Calu3 (cell line): ENCODE data around the gene ROBO2. TPM values are rescaled to one million over a fixed set of nuclear protein-coding genes. Genes with fewer than 3 reads are reported as not detected.
A peak's percentile ranks its signal among the peaks of the same experiment; 100 is the strongest.

ENCODE experiments used
- BruUV-seq: library from RNA; stranded (reverse); fragments of 400-500 nt; replicated peaks from 2 replicates; lab custom pipeline; 2021; lab: Mats Ljungman, UMichigan
- CTCF ChIA-PET: fragments of 300-600 bp; sonication (Branson Sonifier 250); formaldehyde crosslinking; loops from one replicate; lab custom pipeline; 2022; ENCODE audit warnings: antibody characterized with exemption; lab: Charles Lee
- DNase-seq: peaks from one replicate; pipeline ENCODE4 v3.0.0; 2022
- H3K27ac Mint-ChIP-seq: one replicate; pipeline ENCODE4 v1.8.0; 2022; ENCODE audit warnings: mixed read lengths; ENCODE audit not compliant: unreplicated experiment
- H3K27me3 Mint-ChIP-seq: one replicate; pipeline ENCODE4 v1.8.0; 2022; ENCODE audit warnings: mixed read lengths; ENCODE audit not compliant: unreplicated experiment
- H3K36me3 Mint-ChIP-seq: one replicate; pipeline ENCODE4 v1.8.0; 2022; ENCODE audit warnings: mild to moderate bottlenecking, moderate library complexity, mixed read lengths; ENCODE audit not compliant: insufficient read depth, unreplicated experiment
- H3K4me1 Mint-ChIP-seq: one replicate; pipeline ENCODE4 v1.8.0; 2022; ENCODE audit warnings: mild to moderate bottlenecking, low read depth, mixed read lengths; ENCODE audit not compliant: unreplicated experiment
- H3K4me3 Mint-ChIP-seq: one replicate; pipeline ENCODE4 v1.8.0; 2022; ENCODE audit warnings: mild to moderate bottlenecking, low read depth, moderate library complexity, mixed read lengths; ENCODE audit not compliant: unreplicated experiment
- H3K9me3 Mint-ChIP-seq: one replicate; pipeline ENCODE4 v1.8.0; 2022; ENCODE audit warnings: low read depth, mixed read lengths; ENCODE audit not compliant: unreplicated experiment
- intact Hi-C: fragments of 100-400 bp; cut with micrococcal nuclease; formaldehyde crosslinking; loops from one replicate; pipeline ENCODE4 v1.10.0; 2022; ENCODE audit not compliant: unreplicated experiment
- total RNA-seq: library from RNA; stranded (reverse); gene quantifications from 2 replicates; pipeline ENCODE4 v1.2.3, GENCODE V29; 2022
- TF ChIP-seq, protein P1 (sequence below): fragments of 200-600 bp; IDR thresholded peaks from one replicate; pipeline ENCODE4 v1.8.0; 2022; ENCODE audit warnings: antibody characterized with exemption; ENCODE audit not compliant: unreplicated experiment

Gene ROBO2
- total RNA-seq, 1 experiment from 2014 or later = not detected

DNA sequence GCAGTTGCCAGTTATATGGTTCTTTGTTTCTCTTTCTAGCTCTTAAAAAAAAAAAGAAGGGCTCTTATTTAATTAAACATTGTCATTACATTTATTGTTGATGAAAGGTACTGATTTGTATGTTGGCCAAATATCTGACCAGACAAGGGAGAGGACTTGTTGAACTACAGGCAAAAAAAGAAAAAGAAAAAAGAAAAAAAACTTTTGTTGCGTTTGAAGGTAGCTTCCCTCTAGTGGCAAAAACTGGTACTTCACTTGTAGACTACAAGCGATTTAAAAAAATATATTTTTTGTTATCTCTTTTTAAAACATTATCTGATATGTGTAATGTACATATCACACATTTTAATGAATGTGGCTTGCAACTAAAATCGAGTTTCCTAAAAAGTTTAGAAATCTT lies 280.6 kb downstream of the ROBO2 start:
- no peaks in the 10 kb centered on the region for H3K36me3 Mint-ChIP-seq
- no peak overlapping the region for H3K27ac Mint-ChIP-seq
- no peaks in the 10 kb centered on the region for H3K27me3 Mint-ChIP-seq
- DNase-seq = no peak
- no TSS peak for BruUV-seq
- TF ChIP-seq, protein P1, sequence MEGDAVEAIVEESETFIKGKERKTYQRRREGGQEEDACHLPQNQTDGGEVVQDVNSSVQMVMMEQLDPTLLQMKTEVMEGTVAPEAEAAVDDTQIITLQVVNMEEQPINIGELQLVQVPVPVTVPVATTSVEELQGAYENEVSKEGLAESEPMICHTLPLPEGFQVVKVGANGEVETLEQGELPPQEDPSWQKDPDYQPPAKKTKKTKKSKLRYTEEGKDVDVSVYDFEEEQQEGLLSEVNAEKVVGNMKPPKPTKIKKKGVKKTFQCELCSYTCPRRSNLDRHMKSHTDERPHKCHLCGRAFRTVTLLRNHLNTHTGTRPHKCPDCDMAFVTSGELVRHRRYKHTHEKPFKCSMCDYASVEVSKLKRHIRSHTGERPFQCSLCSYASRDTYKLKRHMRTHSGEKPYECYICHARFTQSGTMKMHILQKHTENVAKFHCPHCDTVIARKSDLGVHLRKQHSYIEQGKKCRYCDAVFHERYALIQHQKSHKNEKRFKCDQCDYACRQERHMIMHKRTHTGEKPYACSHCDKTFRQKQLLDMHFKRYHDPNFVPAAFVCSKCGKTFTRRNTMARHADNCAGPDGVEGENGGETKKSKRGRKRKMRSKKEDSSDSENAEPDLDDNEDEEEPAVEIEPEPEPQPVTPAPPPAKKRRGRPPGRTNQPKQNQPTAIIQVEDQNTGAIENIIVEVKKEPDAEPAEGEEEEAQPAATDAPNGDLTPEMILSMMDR = no peak
- CTCF ChIA-PET = interaction anchor here (0.7 to 1.7 kb wide), 5 partner anchors 282 to 1328 kb away, joined by 3 to 11 read pairs (median 3); no protein-coding TSS in a partner anchor
- intact Hi-C loops = no loop called here
- peaks cover 29% of the 10 kb centered on the region for H3K4me1 Mint-ChIP-seq
- H3K4me3 Mint-ChIP-seq = no peak overlapping the region
- H3K9me3 Mint-ChIP-seq = peaks cover 3% of the 10 kb centered on the region

DNA sequence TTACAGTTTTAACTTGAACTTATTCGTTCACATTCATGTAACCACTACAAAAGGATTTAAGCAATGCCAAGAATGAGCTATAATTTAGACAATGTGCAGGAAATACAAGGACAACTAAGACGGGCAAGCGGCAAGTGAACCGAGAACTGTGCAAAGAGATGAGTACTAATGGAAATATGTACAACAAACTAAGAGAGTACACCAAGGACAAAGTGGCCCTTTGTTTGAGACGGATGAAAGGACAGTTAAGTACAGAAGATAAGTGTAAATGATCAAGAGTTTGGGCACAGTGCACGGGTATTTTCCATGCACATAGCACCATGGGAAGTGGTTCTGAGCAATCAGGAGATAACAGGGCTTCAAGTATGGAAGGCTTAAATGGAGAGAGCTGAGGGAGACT lies 281.7 kb downstream of the ROBO2 start:
- Mint-ChIP-seq H3K4me3 (peak overlapping the region; percentile 34), H3K36me3 (no peaks in the 10 kb centered on the region), H3K27ac (peak overlapping the region; percentile 4), H3K9me3 (peaks cover 3% of the 10 kb centered on the region), H3K4me1 (peaks cover 29% of the 10 kb centered on the region), H3K27me3 (no peaks in the 10 kb centered on the region)
- intact Hi-C loops = no loop called here
- CTCF ChIA-PET = no interaction called here
- no TSS peak for BruUV-seq
- TF ChIP-seq, protein P1 = no peak
- no peak for DNase-seq

DNA sequence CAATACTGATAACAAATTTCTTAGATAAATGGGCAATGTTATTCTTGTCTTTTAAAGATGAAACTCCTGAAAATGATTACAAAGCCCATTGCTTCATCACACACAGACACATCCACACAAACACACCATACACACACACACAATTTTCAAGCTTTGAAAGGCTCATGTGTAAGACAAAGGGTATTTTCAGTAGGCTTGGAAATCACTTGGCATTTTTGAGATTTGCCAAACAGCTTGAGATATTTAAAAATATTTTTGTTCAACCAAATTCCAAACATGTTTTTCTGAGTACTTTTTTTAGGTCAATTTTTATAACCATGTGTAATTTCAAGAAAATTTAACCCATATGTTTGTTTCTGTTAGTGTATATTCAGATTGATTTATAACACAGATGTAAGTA lies 283.7 kb downstream of the ROBO2 start:
- TF ChIP-seq, protein P1 = no peak
- intact Hi-C loops = no loop called here
- H3K27me3 Mint-ChIP-seq = no peaks in the 10 kb centered on the region
- peaks cover 3% of the 10 kb centered on the region for H3K9me3 Mint-ChIP-seq
- no peak overlapping the region for H3K4me3 Mint-ChIP-seq
- DNase-seq = no peak
- H3K27ac Mint-ChIP-seq = no peak overlapping the region
- no TSS peak for BruUV-seq
- no peaks in the 10 kb centered on the region for H3K36me3 Mint-ChIP-seq
- CTCF ChIA-PET = no interaction called here
- peaks cover 29% of the 10 kb centered on the region for H3K4me1 Mint-ChIP-seq

DNA sequence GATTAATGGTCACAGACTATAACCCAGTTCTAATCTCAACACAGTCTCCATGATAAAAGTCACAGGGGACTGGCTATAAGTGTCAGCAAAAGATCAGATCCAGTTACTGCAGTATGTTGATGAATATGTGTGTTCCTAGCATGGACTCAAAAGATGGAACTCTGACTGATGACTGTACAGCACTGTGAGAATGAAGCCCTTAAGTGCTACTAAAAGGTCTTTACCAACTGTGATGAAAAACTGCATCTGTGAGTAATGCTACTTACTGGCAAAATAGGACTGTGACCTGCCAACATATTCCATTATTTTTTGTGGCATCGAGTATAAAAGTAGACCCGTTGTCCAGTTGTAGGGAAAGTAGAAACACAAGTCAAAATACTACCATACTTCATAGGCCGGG lies 284.2 kb downstream of the ROBO2 start:
- TF ChIP-seq, protein P1 = no peak
- Mint-ChIP-seq H3K27ac (no peak overlapping the region), H3K9me3 (peaks cover 3% of the 10 kb centered on the region), H3K27me3 (no peaks in the 10 kb centered on the region), H3K36me3 (no peaks in the 10 kb centered on the region), H3K4me3 (no peak overlapping the region), H3K4me1 (peaks cover 29% of the 10 kb centered on the region)
- DNase-seq = no peak
- CTCF ChIA-PET = no interaction called here
- intact Hi-C loops = no loop called here
- BruUV-seq = no TSS peak
